Gastrocnemius medialis (tissue), 4 donors: Measurements from ENCODE around the gene CRHBP.

Source experiments
- POLR2A ChIP-seq, 2 donors: fragments of 450-650 bp; IDR thresholded peaks; one replicate each; pipeline ENCODE4 v1.6.1; 2017; ENCODE audit warnings: antibody characterized with exemption in 2 of 2, mild to moderate bottlenecking in 2 of 2, moderate library complexity in 2 of 2
- TF ChIP-seq, protein P1 (sequence below), 5 experiments: fragments of 450-650 bp in 3 of 5; fragments of 200-600 bp in 2 of 5; sonication (generic) in 2 of 5; IDR thresholded peaks in 4 of 5; conservative IDR thresholded peaks in 1 of 5; 1 replicate in 4 of 5; 2 replicates in 1 of 5; pipeline ENCODE4 v1.5.1; 2016 to 2019; ENCODE audit warnings: antibody characterized with exemption in 5 of 5, mild to moderate bottlenecking in 3 of 5, moderate library complexity in 3 of 5

DNA sequence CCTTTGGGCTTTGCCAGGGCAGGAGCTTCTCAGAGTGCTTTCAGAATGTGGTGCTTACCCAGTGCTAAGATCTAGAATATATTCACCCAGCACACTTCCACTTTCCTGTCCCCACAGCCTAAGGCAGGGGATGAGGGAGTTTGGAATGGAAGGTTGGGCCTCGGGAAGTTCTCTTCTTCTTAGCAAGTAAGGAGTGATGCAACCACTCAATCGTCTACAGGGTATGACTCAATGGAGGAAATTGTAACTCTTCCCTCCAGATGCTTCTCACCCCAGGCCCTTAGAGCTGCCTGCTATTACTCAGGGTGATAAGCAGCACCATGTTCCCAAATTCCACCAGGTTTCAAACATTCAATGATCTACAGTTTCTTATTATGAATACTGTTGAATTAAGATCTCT is 46.6 kb downstream of the CRHBP start:
- TF ChIP-seq, protein P1, sequence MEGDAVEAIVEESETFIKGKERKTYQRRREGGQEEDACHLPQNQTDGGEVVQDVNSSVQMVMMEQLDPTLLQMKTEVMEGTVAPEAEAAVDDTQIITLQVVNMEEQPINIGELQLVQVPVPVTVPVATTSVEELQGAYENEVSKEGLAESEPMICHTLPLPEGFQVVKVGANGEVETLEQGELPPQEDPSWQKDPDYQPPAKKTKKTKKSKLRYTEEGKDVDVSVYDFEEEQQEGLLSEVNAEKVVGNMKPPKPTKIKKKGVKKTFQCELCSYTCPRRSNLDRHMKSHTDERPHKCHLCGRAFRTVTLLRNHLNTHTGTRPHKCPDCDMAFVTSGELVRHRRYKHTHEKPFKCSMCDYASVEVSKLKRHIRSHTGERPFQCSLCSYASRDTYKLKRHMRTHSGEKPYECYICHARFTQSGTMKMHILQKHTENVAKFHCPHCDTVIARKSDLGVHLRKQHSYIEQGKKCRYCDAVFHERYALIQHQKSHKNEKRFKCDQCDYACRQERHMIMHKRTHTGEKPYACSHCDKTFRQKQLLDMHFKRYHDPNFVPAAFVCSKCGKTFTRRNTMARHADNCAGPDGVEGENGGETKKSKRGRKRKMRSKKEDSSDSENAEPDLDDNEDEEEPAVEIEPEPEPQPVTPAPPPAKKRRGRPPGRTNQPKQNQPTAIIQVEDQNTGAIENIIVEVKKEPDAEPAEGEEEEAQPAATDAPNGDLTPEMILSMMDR (IDR thresholded peaks at IDR 0.05 in 4 of 5, conservative IDR thresholded peaks at IDR 0.05 in 1 of 5), result no peak
- TF ChIP-seq POLR2A (IDR thresholded peaks at IDR 0.05), result no peak
